HepG2 (cell line): ENCODE measurements around the gene TOMM6. TPM values are rescaled to one million over a fixed set of nuclear protein-coding genes. Genes with fewer than 3 reads are reported as not detected.

ENCODE experiments used
- ATF6 ChIP-seq: sonication (generic); formaldehyde crosslinking; conservative IDR thresholded peaks from 2 replicates; pipeline ENCODE4 v1.4.0; 2020; ENCODE audit warnings: missing genetic modification reagents
- CAMTA2 ChIP-seq: sonication (generic); formaldehyde crosslinking; IDR thresholded peaks from 2 replicates; pipeline ENCODE4 v1.4.0; 2020; ENCODE audit warnings: mild to moderate bottlenecking, missing genetic modification reagents, borderline replicate concordance
- CBX1 ChIP-seq: IDR thresholded peaks from one replicate; pipeline ENCODE4 v1.6.1; 2016; ENCODE audit warnings: antibody characterized with exemption, low read depth
- HINFP ChIP-seq: sonication (generic); formaldehyde crosslinking; IDR thresholded peaks from 2 replicates; pipeline ENCODE4 v1.4.0; 2020; ENCODE audit warnings: low read depth, mild to moderate bottlenecking, missing genetic modification reagents
- HNRNPK ChIP-seq: fragments of 200-400 bp; formaldehyde crosslinking; IDR thresholded peaks from 2 replicates; pipeline ENCODE4 v1.6.1; 2018; ENCODE audit warnings: low read length, low read depth, moderate library complexity, mild to moderate bottlenecking; ENCODE audit not compliant: poor library complexity, severe bottlenecking
- MAFF ChIP-seq: IDR thresholded peaks from 2 replicates; pipeline ENCODE4 v1.6.1; 2011; ENCODE audit warnings: low read depth, low read length, improper control_type of control experiment
- MEIS2 ChIP-seq: sonication (generic); formaldehyde crosslinking; IDR thresholded peaks from 2 replicates; pipeline ENCODE4 v1.9.0; 2021; ENCODE audit warnings: mild to moderate bottlenecking, missing genetic modification reagents
- MLXIP ChIP-seq: sonication (generic); formaldehyde crosslinking; IDR thresholded peaks from 2 replicates; pipeline ENCODE4 v1.9.0; 2021; ENCODE audit warnings: missing genetic modification reagents, borderline replicate concordance
- RAD21 ChIP-seq: fragments of 450-650 bp; formaldehyde crosslinking; IDR thresholded peaks from 2 replicates; pipeline ENCODE4 v1.5.0; 2020; ENCODE audit warnings: mild to moderate bottlenecking
- SNAPC5 ChIP-seq: sonication (generic); formaldehyde crosslinking; IDR thresholded peaks from 2 replicates; pipeline ENCODE4 v1.8.1; 2023; ENCODE audit warnings: mild to moderate bottlenecking, missing genetic modification reagents, borderline replicate concordance
- TFDP2 ChIP-seq: sonication (generic); formaldehyde crosslinking; IDR thresholded peaks from 2 replicates; pipeline ENCODE4 v1.4.0; 2020; ENCODE audit warnings: missing genetic modification reagents
- ZBTB42 ChIP-seq: sonication (generic); formaldehyde crosslinking; IDR thresholded peaks from 2 replicates; pipeline ENCODE4 v1.5.0; 2020; ENCODE audit warnings: mild to moderate bottlenecking, missing genetic modification reagents
- ZBTB43 ChIP-seq: sonication (generic); formaldehyde crosslinking; conservative IDR thresholded peaks from 2 replicates; pipeline ENCODE4 v1.4.0; 2020; ENCODE audit warnings: missing genetic modification reagents
- ZKSCAN1 ChIP-seq: fragments of 150-350 bp; IDR thresholded peaks from 2 replicates; pipeline ENCODE4 v1.6.1; 2014; ENCODE audit warnings: low read length
- ZNF234 ChIP-seq: sonication (generic); formaldehyde crosslinking; conservative IDR thresholded peaks from 2 replicates; pipeline ENCODE4 v1.5.1; 2020; ENCODE audit warnings: mild to moderate bottlenecking, missing genetic modification reagents
- ZNF263 ChIP-seq: sonication (generic); formaldehyde crosslinking; IDR thresholded peaks from 2 replicates; pipeline ENCODE4 v1.4.0; 2020; ENCODE audit warnings: missing genetic modification reagents
- ZNF468 ChIP-seq: sonication (generic); formaldehyde crosslinking; IDR thresholded peaks from 2 replicates; pipeline ENCODE4 v1.8.0; 2022; ENCODE audit warnings: mild to moderate bottlenecking, moderate library complexity, missing genetic modification reagents
- ZNF550 ChIP-seq: sonication (generic); formaldehyde crosslinking; IDR thresholded peaks from 2 replicates; pipeline ENCODE4 v1.4.0; 2020; ENCODE audit warnings: mild to moderate bottlenecking, missing genetic modification reagents, borderline replicate concordance
- ZNF788 ChIP-seq: sonication (generic); formaldehyde crosslinking; IDR thresholded peaks from 2 replicates; pipeline ENCODE4 v1.5.0; 2020; ENCODE audit warnings: mild to moderate bottlenecking, missing genetic modification reagents, borderline replicate concordance
- ZZZ3 ChIP-seq: sonication (generic); formaldehyde crosslinking; IDR thresholded peaks from 2 replicates; pipeline ENCODE4 v1.4.0; 2020; ENCODE audit warnings: missing genetic modification reagents, mild to moderate bottlenecking, borderline replicate concordance
- polyA plus RNA-seq, 8 experiments: library from polyadenylated mRNA; depleted of rRNA in 3 of 8; stranded (reverse) in 7 of 8; unstranded in 1 of 8; fragments of >200 nt; fragmentation: Illumina TruSeq in 4 of 8; extraction: Trizol in 4 of 8; gene quantifications; 2 replicates each; pipeline versions ENCODE4 v1.2.1 to v1.2.3, GENCODE V29; 2011 to 2016; ENCODE audit warnings: low read depth in 4 of 8, missing spikeins in 1 of 8, mixed read lengths in 1 of 8; ENCODE audit not compliant: insufficient read depth in 1 of 8
- total RNA-seq, 5 experiments: library from RNA; depleted of rRNA; stranded (reverse); fragments of >200 nt; fragmentation: Illumina TruSeq; extraction: Trizol; gene quantifications; 2 replicates each; pipeline ENCODE4 v1.2.3, GENCODE V29; 2016; ENCODE audit warnings: low read depth in 1 of 5

The TOMM6 gene
- total and polyA plus RNA-seq, 2 of the 13 experiments (the other 11 are each of a cell fraction or from before 2014, with no cell fraction given): 320 to 321 TPM

GRCh38 chr6:41741625-41742490 lies 45.6 kb upstream of the TOMM6 start (continued):
- no peak for TF ChIP-seq HNRNPK
- TF ChIP-seq ZBTB42: no peak
- TF ChIP-seq MAFF: no peak
- no peak; the same call in 1 of the 2 replicates for TF ChIP-seq RAD21 (CRISPR knock-in tag)
- TF ChIP-seq HINFP (CRISPR knock-in tag): no peak
- TF ChIP-seq ZNF468 (CRISPR knock-in tag): no peak
- no peak for TF ChIP-seq CBX1
- TF ChIP-seq SNAPC5 (CRISPR knock-in tag): 0 out of 2 replicates have a peak, but pooled peaks have one; percentile 23
- TF ChIP-seq MLXIP (CRISPR knock-in tag): no peak
- no peak for TF ChIP-seq CAMTA2 (CRISPR knock-in tag)
- TF ChIP-seq ZZZ3 (CRISPR knock-in tag): no peak
- no peak; the same call in 1 of the 2 replicates for TF ChIP-seq ZNF788 (CRISPR knock-in tag)
- TF ChIP-seq ATF6: no peak
- no peak for TF ChIP-seq TFDP2 (CRISPR knock-in tag)
- no peak for TF ChIP-seq ZKSCAN1
- TF ChIP-seq ZNF234 (CRISPR knock-in tag): no peak
- TF ChIP-seq MEIS2: no peak
- TF ChIP-seq ZNF550: no peak
- TF ChIP-seq ZNF263 (CRISPR knock-in tag): no peak
- no peak for TF ChIP-seq ZBTB43 (CRISPR knock-in tag)
